GM19035 (cell line): Measurements from ENCODE around the gene TP63.

Experiments
- ATAC-seq: cut with Tn5 transposase; IDR thresholded peaks from one replicate; pipeline ENCODE4 v1.9.1; 2021; ENCODE audit not compliant: unreplicated experiment

TP63 gene

GRCh38 chr3:189806171-189806951 is 175.2 kb downstream of the TP63 start:
- ATAC-seq, result no peak

- ATAC-seq, result no peak
These were observed 177.2 kb downstream of the TP63 start for GRCh38 chr3:189808246-189809007.

GRCh38 chr3:189809583-189809982 is 178.4 kb downstream of the TP63 start:
- ATAC-seq, result no peak

GRCh38 chr3:189812806-189813465 is 181.7 kb downstream of the TP63 start:
- no peak for ATAC-seq

- ATAC-seq, result no peak
These were observed 182.6 kb downstream of the TP63 start for GRCh38 chr3:189813647-189814240.

- no peak for ATAC-seq
These were observed 189.2 kb downstream of the TP63 start for GRCh38 chr3:189820365-189820720.

- no peak for ATAC-seq
These were observed 190.1 kb downstream of the TP63 start for GRCh38 chr3:189821262-189821661.

- ATAC-seq, result no peak
These were observed 191.5 kb downstream of the TP63 start for GRCh38 chr3:189822726-189823125.

GRCh38 chr3:189824629-189825312 is 193.6 kb downstream of the TP63 start:
- no peak for ATAC-seq

GRCh38 chr3:189826566-189826965 is 195.4 kb downstream of the TP63 start:
- ATAC-seq, result no peak

- ATAC-seq, result no peak
These were observed 195.9 kb downstream of the TP63 start for GRCh38 chr3:189827108-189827507.

GRCh38 chr3:189830401-189830800 is 199.2 kb downstream of the TP63 start:
- no peak for ATAC-seq

- ATAC-seq, result no peak
These were observed 202.1 kb downstream of the TP63 start for GRCh38 chr3:189833266-189833665.

GRCh38 chr3:189833996-189834395 is 202.8 kb downstream of the TP63 start:
- no peak for ATAC-seq

GRCh38 chr3:189834462-189834861 is 203.3 kb downstream of the TP63 start:
- ATAC-seq, result no peak

GRCh38 chr3:189836795-189837194 is 205.6 kb downstream of the TP63 start:
- no peak for ATAC-seq

GRCh38 chr3:189838291-189838690 is 207.1 kb downstream of the TP63 start:
- no peak for ATAC-seq

GRCh38 chr3:189839576-189839975 is 208.4 kb downstream of the TP63 start:
- no peak for ATAC-seq

- no peak for ATAC-seq
These were observed 210.4 kb downstream of the TP63 start for GRCh38 chr3:189841473-189842205.
